SK-N-SH treated with all-trans-retinoic acid at 6 μM for 48 hours (cell line): ENCODE results near the gene ZDHHC11.

Source experiments
- ATAC-seq: fragments of 200-7000 bp; cut with Tn5 transposase; 3 replicates; pipeline ENCODE4 v1.9.1; 2020; ENCODE audit warnings: mild to moderate bottlenecking, moderate library complexity
- ARNTL ChIP-seq: fragments of 450-650 bp; formaldehyde crosslinking; IDR thresholded peaks from 2 replicates; pipeline ENCODE4 v1.5.0; 2020; ENCODE audit warnings: low read depth, mild to moderate bottlenecking, moderate library complexity, borderline replicate concordance
- BACH2 ChIP-seq: fragments of 250-450 bp; sonication (Bioruptor Pico); IDR thresholded peaks from 2 replicates; pipeline ENCODE4 v1.9.0; 2021; ENCODE audit warnings: mild to moderate bottlenecking, borderline replicate concordance
- CSDC2 ChIP-seq: fragments of 250-450 bp; sonication (Bioruptor Pico); IDR thresholded peaks from 2 replicates; pipeline ENCODE4 v1.5.0; 2020; ENCODE audit warnings: mild to moderate bottlenecking, moderate library complexity
- GLIS3 ChIP-seq: fragments of 250-450 bp; sonication (Bioruptor Pico); IDR thresholded peaks from 2 replicates; pipeline ENCODE4 v1.5.0; 2020; ENCODE audit warnings: mild to moderate bottlenecking, moderate library complexity
- ISL1 ChIP-seq: fragments of 250-450 bp; sonication (Bioruptor Pico); IDR thresholded peaks from 2 replicates; pipeline ENCODE4 v2.1.2; 2022; ENCODE audit warnings: mild to moderate bottlenecking, moderate library complexity
- OSR1 ChIP-seq: fragments of 250-450 bp; sonication (Bioruptor Pico); IDR thresholded peaks from 2 replicates; pipeline ENCODE4 v1.8.0; 2022; ENCODE audit warnings: moderate library complexity, mild to moderate bottlenecking, inconsistent platforms
- RARB ChIP-seq: fragments of 250-450 bp; sonication (Bioruptor Pico); IDR thresholded peaks from 2 replicates; pipeline ENCODE4 v1.8.0; 2021; ENCODE audit warnings: mild to moderate bottlenecking, moderate library complexity
- SNAI2 ChIP-seq: fragments of 250-450 bp; sonication (Bioruptor Pico); IDR thresholded peaks from 2 replicates; pipeline ENCODE4 v1.5.0; 2020; ENCODE audit warnings: mild to moderate bottlenecking, moderate library complexity
- TCF4 ChIP-seq: fragments of 250-450 bp; sonication (Bioruptor Pico); IDR thresholded peaks from 2 replicates; pipeline ENCODE4 v1.8.0; 2021; ENCODE audit warnings: mild to moderate bottlenecking, moderate library complexity, borderline replicate concordance
- TOX ChIP-seq: fragments of 250-450 bp; sonication (Bioruptor Pico); IDR thresholded peaks from 2 replicates; pipeline ENCODE4 v1.8.0; 2021; ENCODE audit warnings: mild to moderate bottlenecking, moderate library complexity, borderline replicate concordance
- ZC3H10 ChIP-seq: fragments of 250-450 bp; sonication (Bioruptor Pico); IDR thresholded peaks from 2 replicates; pipeline ENCODE4 v1.5.1; 2021; ENCODE audit warnings: mild to moderate bottlenecking, moderate library complexity
- ZFP30 ChIP-seq: fragments of 450-650 bp; formaldehyde crosslinking; IDR thresholded peaks from 2 replicates; pipeline ENCODE4 v1.5.0; 2022; ENCODE audit warnings: mild to moderate bottlenecking, moderate library complexity
- ZNF565 ChIP-seq: fragments of 450-650 bp; formaldehyde crosslinking; conservative IDR thresholded peaks from 2 replicates; pipeline ENCODE4 v1.5.0; 2020; ENCODE audit warnings: low read depth, mild to moderate bottlenecking, moderate library complexity
- ZNF70 ChIP-seq: fragments of 450-650 bp; formaldehyde crosslinking; IDR thresholded peaks from 2 replicates; pipeline ENCODE4 v1.5.0; 2020; ENCODE audit warnings: mild to moderate bottlenecking, moderate library complexity
- ZNF8 ChIP-seq: fragments of 450-650 bp; formaldehyde crosslinking; IDR thresholded peaks from 2 replicates; pipeline ENCODE4 v1.5.0; 2020; ENCODE audit warnings: mild to moderate bottlenecking, moderate library complexity
- TF ChIP-seq, protein P1 (sequence below): fragments of 250-450 bp; sonication (Bioruptor Pico); IDR thresholded peaks from 2 replicates; pipeline ENCODE4 v1.5.1; 2020; ENCODE audit warnings: low read depth, mild to moderate bottlenecking, moderate library complexity
- TF ChIP-seq, protein P2 (sequence below): fragments of 250-450 bp; sonication (Bioruptor Pico); IDR thresholded peaks from 2 replicates; pipeline ENCODE4 v1.5.0; 2020; ENCODE audit warnings: mild to moderate bottlenecking, moderate library complexity
- TF ChIP-seq, protein P3 (sequence below): fragments of 250-450 bp; sonication (Bioruptor Pico); IDR thresholded peaks from 2 replicates; pipeline ENCODE4 v1.8.0; 2020; ENCODE audit warnings: mild to moderate bottlenecking, moderate library complexity, borderline replicate concordance
- TF ChIP-seq, protein P4 (sequence below): fragments of 250-450 bp; sonication (Bioruptor Pico); IDR thresholded peaks from 2 replicates; pipeline ENCODE4 v1.5.1; 2021; ENCODE audit warnings: mild to moderate bottlenecking, moderate library complexity
- TF ChIP-seq, protein P5 (sequence below): fragments of 250-450 bp; sonication (Bioruptor Pico); IDR thresholded peaks from 2 replicates; pipeline ENCODE4 v1.8.0; 2021; ENCODE audit warnings: low read depth, mild to moderate bottlenecking, moderate library complexity, borderline replicate concordance

ZDHHC11 gene

DNA sequence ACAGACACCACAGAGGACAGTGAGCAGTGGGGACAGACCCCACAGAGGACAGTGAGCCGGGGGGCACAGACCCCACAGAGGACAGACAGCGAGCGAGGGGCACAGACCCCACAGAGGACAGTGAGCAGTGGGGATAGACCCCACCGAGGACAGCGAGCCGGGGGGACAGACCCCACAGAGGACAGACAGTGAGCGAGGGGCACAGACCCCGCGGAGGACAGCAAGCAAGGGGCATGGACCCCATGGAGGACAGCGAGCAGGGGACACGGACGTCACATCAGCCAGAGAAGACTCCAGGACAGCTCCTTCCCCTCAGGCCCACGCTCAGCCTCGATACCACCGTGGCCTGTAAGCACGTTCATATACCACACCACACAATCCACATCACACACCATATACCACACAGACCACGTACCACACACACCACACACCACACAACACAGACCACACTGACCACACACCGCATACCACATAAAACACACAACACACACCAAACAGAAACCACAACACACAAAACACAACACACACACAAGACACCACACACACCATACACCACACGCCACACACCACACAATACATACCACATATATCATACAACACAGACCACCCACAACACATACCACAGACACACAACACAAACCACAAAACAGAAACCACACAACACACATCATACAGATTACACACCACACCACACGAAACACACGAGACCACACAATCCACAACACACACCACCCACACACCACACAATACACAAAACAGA lies 5.2 kb upstream of the ZDHHC11 start:
- TF ChIP-seq ZNF565 (CRISPR knock-in tag), result no peak
- no peak for TF ChIP-seq CSDC2 (CRISPR knock-in tag)
- no peak for TF ChIP-seq TOX (CRISPR knock-in tag)
- TF ChIP-seq TCF4 (CRISPR knock-in tag), result no peak
- no peak for TF ChIP-seq ISL1 (CRISPR knock-in tag)
- TF ChIP-seq BACH2, result no peak
- TF ChIP-seq, protein P1, sequence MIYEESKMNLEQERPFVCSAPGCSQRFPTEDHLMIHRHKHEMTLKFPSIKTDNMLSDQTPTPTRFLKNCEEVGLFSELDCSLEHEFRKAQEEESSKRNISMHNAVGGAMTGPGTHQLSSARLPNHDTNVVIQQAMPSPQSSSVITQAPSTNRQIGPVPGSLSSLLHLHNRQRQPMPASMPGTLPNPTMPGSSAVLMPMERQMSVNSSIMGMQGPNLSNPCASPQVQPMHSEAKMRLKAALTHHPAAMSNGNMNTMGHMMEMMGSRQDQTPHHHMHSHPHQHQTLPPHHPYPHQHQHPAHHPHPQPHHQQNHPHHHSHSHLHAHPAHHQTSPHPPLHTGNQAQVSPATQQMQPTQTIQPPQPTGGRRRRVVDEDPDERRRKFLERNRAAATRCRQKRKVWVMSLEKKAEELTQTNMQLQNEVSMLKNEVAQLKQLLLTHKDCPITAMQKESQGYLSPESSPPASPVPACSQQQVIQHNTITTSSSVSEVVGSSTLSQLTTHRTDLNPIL (CRISPR knock-in tag), result no peak
- no peak for TF ChIP-seq ZNF8 (CRISPR knock-in tag)
- TF ChIP-seq GLIS3 (CRISPR knock-in tag), result no peak
- TF ChIP-seq RARB, result no peak
- peak; percentile 14; the same call in 2 of the 3 replicates for ATAC-seq

DNA sequence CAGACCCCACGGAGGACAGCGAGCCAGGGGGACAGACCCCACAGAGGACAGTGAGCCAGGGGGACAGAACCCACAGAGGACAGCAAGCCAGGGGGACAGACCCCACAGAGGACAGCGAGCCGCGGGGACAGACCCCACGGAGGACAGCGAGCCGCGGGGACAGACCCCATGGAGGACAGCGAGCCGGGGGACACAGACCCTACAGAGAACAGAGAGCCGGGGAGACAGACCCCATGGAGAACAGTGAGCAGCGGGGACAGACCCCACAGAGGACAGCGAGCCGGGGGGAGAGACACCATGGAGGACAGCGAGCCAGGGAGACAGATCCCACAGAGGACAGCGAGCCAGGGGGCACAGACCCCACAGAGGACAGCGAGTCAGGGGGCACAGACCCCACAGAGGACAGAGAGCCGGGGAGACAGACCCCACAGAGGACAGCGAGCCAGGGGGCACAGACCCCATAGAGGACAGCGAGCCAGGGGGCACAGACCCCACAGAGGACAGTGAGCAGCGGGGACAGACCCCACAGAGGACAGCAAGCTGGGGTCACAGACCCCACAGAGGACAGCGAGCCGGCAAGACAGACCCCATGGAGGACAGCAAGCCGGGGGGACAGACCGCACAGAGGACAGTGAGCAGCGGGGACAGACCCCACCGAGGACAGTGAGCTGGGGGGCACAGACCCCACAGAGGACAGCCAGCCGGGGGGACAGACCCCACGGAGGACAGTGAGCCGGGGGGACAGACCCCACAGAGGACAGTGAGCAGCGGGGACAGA lies 4.4 kb upstream of the ZDHHC11 start:
- ATAC-seq, result no peak

More for the DNA sequence above, 4.4 kb upstream of the ZDHHC11 start:
- TF ChIP-seq, protein P1 (CRISPR knock-in tag), result no peak
- TF ChIP-seq TOX (CRISPR knock-in tag), result no peak
- TF ChIP-seq ZNF70 (CRISPR knock-in tag), result no peak
- no peak for TF ChIP-seq RARB
- no peak for TF ChIP-seq ARNTL (CRISPR knock-in tag)
- TF ChIP-seq, protein P2, sequence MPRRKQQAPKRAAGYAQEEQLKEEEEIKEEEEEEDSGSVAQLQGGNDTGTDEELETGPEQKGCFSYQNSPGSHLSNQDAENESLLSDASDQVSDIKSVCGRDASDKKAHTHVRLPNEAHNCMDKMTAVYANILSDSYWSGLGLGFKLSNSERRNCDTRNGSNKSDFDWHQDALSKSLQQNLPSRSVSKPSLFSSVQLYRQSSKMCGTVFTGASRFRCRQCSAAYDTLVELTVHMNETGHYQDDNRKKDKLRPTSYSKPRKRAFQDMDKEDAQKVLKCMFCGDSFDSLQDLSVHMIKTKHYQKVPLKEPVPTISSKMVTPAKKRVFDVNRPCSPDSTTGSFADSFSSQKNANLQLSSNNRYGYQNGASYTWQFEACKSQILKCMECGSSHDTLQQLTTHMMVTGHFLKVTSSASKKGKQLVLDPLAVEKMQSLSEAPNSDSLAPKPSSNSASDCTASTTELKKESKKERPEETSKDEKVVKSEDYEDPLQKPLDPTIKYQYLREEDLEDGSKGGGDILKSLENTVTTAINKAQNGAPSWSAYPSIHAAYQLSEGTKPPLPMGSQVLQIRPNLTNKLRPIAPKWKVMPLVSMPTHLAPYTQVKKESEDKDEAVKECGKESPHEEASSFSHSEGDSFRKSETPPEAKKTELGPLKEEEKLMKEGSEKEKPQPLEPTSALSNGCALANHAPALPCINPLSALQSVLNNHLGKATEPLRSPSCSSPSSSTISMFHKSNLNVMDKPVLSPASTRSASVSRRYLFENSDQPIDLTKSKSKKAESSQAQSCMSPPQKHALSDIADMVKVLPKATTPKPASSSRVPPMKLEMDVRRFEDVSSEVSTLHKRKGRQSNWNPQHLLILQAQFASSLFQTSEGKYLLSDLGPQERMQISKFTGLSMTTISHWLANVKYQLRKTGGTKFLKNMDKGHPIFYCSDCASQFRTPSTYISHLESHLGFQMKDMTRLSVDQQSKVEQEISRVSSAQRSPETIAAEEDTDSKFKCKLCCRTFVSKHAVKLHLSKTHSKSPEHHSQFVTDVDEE (CRISPR knock-in tag), result no peak
- TF ChIP-seq ISL1 (CRISPR knock-in tag), result no peak
- no peak for TF ChIP-seq ZFP30
- no peak for TF ChIP-seq ZC3H10 (CRISPR knock-in tag)
- TF ChIP-seq SNAI2 (CRISPR knock-in tag), result no peak
- TF ChIP-seq ZNF8 (CRISPR knock-in tag), result no peak
- no peak for TF ChIP-seq ZNF565 (CRISPR knock-in tag)
- TF ChIP-seq BACH2, result no peak
- no peak for TF ChIP-seq GLIS3 (CRISPR knock-in tag)
- TF ChIP-seq, protein P3, sequence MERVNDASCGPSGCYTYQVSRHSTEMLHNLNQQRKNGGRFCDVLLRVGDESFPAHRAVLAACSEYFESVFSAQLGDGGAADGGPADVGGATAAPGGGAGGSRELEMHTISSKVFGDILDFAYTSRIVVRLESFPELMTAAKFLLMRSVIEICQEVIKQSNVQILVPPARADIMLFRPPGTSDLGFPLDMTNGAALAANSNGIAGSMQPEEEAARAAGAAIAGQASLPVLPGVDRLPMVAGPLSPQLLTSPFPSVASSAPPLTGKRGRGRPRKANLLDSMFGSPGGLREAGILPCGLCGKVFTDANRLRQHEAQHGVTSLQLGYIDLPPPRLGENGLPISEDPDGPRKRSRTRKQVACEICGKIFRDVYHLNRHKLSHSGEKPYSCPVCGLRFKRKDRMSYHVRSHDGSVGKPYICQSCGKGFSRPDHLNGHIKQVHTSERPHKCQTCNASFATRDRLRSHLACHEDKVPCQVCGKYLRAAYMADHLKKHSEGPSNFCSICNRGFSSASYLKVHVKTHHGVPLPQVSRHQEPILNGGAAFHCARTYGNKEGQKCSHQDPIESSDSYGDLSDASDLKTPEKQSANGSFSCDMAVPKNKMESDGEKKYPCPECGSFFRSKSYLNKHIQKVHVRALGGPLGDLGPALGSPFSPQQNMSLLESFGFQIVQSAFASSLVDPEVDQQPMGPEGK (CRISPR knock-in tag), result no peak
- TF ChIP-seq CSDC2 (CRISPR knock-in tag), result no peak
- TF ChIP-seq, protein P4, sequence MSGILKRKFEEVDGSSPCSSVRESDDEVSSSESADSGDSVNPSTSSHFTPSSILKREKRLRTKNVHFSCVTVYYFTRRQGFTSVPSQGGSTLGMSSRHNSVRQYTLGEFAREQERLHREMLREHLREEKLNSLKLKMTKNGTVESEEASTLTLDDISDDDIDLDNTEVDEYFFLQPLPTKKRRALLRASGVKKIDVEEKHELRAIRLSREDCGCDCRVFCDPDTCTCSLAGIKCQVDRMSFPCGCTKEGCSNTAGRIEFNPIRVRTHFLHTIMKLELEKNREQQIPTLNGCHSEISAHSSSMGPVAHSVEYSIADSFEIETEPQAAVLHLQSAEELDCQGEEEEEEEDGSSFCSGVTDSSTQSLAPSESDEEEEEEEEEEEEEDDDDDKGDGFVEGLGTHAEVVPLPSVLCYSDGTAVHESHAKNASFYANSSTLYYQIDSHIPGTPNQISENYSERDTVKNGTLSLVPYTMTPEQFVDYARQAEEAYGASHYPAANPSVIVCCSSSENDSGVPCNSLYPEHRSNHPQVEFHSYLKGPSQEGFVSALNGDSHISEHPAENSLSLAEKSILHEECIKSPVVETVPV (CRISPR knock-in tag), result no peak
- no peak for TF ChIP-seq OSR1
- TF ChIP-seq, protein P5, sequence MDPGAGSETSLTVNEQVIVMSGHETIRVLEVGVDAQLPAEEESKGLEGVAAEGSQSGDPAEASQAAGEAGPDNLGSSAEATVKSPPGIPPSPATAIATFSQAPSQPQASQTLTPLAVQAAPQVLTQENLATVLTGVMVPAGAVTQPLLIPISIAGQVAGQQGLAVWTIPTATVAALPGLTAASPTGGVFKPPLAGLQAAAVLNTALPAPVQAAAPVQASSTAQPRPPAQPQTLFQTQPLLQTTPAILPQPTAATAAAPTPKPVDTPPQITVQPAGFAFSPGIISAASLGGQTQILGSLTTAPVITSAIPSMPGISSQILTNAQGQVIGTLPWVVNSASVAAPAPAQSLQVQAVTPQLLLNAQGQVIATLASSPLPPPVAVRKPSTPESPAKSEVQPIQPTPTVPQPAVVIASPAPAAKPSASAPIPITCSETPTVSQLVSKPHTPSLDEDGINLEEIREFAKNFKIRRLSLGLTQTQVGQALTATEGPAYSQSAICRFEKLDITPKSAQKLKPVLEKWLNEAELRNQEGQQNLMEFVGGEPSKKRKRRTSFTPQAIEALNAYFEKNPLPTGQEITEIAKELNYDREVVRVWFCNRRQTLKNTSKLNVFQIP, result no peak
